GDM1 (cell line): ENCODE measurements around the gene SLC7A9.
"Not testable (repeated sequence)": the region's sequence is repeated elsewhere in the genome, so short reads cannot be mapped to it uniquely, and the experiment has no call there.

Experiments
- DNase-seq: peaks from one replicate; lab custom pipeline; 2025; lab: John Stamatoyannopoulos, UW

The SLC7A9 gene

DNA sequence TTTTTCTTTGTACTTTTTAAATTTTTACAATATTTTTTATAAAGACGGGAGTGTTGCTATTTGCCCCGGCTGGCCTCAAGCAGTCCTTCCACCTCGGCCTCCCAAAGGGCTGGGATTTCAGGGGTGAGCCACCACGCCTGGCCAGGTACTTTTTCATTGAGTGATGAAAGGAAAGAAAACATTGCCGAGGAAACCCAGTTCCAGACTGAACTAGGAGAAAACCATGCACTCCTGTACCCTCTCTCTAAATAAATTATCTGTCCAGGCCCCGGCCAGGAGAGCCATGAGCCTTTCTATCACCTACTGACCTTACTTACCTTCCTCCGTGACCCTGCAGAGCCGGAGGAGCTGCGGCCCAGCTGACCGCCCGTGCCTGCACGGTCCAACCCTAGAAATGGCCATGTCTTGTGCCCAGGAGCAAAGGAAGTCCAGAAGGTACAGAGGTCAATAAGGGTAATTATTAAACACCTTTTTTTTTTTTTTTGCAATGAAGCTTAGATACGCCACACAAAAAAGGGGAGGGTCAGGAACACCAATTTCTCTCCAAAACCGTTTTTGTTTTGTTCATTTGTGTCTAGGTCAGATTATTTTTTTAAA is at the start of gene SLC7A9:
Gene SLC7A9, minus strand, starts transcription at position 399 of the 597 bp plus-strand sequence. CDS start 1,233 bp downstream, outside the sequence.
- DNase-seq: no peak

DNA sequence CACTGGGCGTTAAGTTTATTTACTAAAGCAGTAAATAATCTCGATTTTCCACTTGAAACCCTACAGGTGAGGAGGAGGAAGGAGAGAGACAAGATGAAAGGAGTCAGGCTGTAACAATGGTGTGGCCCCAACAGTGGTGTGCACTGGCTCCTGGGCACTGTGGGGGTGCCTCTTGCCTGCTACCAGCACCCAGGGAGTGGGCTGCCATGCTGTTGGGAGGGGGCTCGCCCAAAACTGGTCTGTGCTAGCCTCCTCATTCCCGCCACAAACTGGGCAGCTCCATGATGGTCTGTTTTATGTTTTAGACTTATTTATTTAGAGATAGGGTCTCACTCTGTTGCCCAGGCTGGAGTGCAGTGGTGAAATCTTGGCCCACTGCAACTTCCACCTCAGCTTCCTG is 49.8 kb upstream of the SLC7A9 start:
- DNase-seq: no peak

DNA sequence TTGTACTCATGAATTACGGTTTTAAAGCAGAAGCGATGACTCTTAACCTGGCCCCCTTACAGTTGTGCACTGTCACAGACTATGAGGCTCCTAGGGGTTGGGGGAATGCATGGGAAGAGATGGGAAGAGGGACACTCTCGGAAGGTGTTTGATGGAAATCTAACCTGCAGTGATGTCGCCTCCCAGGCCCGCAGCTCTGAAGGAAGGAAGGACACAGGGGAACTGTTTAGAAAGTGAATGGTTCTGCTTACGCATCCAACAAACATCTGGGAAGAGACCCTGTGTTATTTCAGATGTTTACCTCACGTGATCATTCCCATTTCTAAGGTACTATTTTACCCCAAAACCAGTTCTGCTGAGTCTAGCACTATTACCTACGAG is 48.0 kb upstream of the SLC7A9 start:
- no peak for DNase-seq

DNA sequence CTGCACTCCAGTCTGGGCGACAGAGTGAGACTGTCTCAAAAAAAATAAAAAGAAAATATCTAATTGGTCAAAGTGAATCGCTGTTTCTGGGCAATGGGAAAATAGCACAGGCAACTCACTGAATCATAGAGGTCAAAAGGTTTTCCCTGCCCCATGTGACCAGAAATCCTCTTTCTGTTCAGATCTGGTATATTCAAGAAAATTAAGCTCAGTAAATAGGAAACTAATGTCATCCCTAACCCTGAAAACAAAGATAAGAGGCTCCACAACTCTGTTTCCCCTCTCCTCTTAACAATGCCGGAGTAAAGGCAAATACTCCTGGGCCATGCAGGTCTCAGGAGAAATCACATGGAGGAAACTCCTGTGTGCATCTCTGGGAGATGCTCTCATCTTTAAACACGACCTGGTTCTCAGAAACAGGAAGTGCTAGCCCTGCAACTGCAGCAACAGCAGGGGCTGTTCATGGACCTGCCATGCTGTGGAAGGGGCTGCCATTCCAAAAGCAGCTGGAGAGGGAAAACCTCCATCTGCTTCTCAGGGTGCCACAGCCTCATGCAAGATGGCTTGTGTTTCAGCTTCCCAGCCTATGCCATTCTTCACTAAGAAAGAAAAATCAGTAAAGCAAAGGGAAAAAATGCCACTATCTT is 47.5 kb upstream of the SLC7A9 start:
- no peak for DNase-seq

DNA sequence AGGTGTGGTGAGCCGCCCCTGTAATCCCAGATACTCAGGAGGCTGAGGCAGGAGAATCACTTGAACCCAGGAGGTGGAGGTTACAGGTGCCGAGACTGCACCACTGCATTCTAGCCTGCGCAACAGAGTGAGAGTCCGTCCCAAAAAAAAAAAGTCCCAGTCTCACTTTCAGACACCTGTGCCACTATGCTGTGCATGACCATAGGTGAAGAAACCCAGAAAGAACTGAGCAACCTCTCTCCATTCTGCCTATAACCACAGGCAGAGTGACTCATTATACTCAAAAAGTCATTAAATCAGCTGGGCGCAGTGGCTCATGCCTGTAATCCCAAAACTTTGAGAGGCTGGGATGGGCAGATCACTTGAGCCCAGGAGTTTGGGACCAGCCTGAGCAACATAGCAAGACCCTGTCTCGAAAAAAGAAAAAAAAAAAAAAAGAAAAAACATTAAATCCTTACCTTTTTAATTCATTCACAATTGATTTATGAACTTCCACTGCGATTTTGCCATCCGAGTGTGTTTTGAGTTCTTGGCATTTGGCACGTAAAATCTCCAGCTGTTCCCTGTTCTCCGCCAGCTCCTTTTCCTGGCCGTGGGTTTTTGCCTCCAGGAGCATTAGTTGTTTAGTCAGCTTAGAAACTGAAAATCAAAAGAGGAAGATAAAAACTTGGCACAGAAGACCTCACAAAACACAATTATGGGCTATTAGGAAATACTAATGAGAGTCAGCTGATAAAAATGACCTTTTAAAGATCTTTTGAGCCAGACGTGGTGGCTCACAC is 45.5 kb upstream of the SLC7A9 start:
- DNase-seq: no peak

DNA sequence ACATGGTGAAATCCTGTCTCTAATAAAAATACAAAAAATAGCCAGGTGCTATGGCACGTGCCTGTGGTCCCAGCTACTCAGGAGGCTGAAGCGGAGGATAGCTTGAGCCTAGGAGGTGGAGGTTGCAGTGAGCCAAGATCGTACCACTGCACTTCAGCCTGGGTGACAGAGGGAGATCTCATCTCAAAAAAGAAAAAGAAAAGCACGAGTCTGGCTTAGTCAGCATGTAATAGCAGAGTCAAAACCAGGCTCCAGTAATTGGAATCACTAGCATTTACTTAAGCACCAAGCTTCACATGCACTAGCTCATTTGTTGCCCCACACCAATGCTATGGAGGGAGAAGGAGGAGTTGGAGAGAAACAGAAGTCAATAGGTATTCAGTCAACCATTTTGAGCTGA is 41.9 kb upstream of the SLC7A9 start:
- DNase-seq: no peak

DNA sequence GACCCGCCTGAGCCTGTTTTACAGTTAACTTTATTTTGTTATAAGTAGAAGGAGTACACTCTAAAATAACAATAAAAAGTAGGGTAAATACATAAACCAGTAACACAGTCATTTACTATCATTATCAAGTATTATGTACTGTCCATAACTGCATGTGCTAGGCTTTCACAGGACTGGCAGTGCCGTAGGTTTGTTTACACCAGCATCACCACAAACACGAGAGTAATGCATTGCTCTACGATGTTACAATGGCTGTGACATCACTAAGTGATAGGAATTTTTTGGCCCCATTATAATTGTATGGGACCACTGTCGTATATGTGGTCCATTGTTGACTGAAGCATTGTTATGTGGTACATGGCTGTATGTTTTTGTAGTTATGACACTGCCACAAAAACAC is 41.3 kb upstream of the SLC7A9 start:
- DNase-seq: no peak

DNA sequence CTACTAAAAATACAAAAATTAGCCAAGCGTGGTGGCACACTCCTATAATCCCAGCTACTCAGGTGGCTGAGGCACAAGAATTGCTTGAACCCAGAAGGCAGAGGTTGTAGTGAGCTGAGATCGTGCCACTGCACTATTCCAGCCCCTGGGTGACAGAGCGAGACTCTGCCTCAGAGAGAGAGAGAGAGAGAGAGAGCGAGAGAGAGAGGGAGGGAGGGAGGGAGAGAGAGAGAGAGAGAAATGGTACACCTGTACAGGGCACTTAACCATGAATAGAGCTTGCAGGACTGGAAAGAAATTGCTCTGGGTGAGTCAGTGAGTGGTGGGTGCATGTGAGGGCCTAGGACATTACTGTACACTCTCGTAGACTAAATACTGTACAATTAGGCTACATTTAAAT is 40.5 kb upstream of the SLC7A9 start:
- no peak for DNase-seq

DNA sequence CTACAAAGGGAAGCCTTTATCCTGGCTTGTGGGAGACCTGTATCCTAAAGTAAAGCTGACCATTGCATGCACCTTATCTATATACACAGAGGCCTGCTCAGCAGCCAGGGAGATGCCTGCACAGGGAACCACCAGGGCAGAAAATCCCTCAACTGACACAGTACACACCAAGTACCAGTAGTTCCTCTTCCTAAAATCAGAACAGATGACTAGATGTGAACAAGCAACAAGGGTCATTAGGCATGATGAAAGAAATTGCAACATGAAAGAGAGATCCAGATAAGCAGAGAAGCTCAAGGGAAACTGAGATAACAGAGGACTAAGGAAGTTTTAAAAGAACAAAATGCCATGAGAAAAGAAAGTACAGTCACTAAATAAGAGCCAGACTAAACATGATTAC is 39.7 kb upstream of the SLC7A9 start:
- no peak for DNase-seq

DNA sequence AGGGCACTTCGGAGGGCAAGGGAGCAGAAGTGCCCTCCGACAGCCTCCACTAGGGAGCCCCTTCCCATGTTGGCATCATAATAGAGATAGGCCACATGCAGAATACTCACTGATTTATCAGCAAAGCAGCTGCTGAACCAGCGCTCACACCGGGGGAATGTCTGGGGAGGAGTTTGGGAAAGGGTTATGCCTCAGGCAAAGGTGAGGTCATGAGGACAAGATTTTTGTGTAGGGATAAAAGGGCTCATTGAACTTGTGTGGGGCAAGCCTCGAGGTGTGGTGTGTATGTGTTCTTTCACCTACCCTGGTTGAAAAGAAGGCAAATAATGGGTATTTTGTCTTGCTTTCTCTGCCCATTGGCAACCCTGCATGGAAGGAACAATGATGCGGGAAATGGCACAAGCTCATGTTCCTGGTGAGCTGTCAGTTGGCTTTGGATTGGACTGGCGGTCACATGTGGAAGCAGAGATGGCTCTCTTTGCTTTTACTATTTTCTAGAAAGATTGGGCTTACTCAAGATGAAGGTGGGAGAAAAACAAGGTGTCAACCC is 39.1 kb upstream of the SLC7A9 start:
- DNase-seq: no peak

DNA sequence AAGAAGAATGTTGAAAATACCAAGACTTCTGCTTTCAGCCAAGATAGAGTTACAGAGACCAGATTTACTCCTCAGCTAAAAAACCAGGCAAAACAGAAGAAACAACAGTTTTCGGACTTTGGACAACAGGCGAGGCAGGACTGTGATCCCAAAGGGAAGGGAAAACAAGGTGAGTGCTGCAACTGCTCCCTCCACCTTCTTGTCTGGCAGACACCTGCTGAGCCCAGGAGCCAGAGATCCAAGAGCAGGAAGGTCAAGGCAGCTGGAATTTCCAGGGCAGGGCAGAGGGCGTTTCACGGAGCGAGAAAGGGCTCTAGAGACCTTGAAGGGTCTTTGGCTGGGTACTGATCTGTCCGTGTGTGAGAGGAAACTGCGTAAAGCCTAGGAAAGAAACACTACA is 32.9 kb upstream of the SLC7A9 start:
- DNase-seq: no peak

DNA sequence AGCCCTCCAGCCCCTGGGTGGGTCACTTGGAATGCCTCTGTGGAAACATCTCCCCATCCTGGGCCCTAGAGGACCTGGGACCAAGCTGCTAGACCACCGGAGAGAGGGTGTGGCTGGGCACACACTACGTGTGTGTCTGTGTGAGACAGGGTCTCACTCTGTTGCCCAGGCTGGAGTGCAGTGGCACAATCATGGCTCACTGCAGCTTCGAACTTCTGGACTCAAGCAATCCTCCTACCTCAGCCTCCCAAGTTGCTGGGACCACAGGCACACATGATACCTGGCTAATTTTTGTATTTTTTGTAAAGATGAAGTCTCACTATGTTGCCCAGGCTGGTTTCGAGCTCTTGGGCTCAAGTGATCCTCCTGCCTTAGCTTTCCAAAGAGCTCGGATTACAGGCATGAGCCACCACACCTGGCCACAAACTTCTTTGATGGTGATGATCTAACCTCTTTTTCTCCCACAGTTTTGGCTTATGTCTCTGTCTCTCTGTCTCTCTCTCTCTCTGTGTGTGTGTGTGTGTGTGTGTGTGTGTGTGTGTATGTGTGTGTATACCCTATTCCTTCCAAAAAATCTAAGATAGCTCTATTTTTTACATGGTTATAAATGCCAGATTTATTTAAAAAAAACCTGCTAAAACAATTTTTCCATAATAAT is 32.1 kb upstream of the SLC7A9 start:
- DNase-seq: no peak

DNA sequence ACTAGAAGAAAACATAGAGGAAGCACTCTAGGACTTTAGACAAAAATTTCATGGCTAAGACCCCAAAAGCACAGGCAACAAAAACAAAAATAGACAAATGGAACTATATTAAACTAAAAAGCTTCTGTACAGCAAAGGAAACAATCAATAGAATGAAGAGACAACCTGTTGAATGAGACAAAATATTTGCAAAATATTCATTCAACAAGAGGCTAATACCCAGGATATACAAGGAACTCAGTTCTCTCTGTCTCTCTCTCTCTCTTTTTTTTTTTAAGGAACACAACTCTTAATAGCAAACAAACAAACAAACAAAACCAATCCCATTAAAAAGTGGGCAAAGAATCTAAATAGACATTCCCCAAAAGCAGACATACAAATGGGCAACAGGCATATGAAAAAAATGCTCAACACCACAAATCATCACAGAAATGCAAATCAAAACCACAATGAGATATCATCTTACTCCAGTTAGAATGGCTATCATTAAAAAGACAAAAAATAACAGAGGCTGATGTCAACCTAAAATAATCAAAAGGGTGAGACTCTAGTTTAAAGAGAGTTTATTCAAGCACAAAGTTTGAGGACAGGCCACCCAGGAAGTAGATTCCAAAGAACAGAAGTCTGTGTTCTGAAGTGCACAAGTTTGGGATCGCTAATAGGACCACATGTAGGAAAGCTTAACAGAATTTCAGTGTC is 27.1 kb upstream of the SLC7A9 start:
- DNase-seq: no peak

DNA sequence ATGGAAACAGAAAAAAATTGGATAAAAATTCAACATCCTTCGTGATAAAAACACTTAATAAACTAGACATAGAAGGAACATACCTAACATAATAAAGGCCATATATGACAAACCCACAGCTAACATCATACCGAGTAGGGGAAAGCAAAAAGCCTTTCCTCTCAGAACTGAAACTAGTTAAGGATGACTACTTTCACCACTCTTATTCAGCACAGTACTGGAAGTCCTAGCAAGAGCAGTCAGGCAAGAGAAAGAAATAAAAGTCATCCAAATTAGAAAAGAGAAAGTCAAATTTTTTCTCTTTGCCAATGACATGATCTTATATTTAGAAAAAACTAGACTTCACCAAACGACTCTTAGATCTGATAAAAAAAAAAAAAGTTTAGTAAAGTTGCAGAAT is 25.8 kb upstream of the SLC7A9 start:
- no peak for DNase-seq

DNA sequence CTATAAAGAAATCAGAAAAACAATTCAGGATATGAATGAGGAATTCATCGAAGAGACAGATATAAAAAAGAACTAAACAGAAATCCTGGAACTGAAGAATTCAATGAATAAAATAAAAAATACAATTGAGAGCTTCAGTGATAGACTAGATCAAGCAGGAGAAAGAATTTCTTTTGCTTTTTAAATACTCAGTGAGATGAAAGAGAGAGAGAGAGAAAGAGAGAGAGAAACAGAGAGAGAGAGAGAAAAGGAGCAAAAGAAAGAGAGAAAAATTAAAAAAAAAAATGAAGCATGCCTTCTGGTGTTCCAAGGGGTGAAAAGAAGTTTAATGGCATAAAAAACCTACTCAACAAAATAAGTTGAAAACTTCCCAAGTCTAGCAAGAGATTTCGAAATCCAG is 22.0 kb upstream of the SLC7A9 start:
- DNase-seq: no peak

DNA sequence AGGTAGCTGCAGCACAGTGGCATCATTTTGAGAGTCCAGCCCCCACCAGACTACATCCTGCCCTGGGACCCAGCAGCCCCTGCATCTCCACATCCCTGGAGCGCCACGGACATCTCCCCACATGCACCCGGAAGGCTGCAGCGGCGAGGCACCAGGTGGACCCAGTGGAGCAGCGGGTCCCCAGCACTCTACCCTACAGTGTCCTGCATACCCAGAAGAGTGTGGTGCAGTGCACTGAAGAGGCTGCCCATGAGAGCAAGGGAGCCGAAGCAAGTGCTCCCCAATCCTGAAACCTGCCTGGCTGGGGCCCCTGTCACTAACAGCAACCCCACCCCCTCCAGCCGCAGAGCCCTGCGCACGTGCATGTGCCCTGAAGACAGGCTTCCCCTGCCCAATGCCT is 21.3 kb upstream of the SLC7A9 start:
- no peak for DNase-seq

DNA sequence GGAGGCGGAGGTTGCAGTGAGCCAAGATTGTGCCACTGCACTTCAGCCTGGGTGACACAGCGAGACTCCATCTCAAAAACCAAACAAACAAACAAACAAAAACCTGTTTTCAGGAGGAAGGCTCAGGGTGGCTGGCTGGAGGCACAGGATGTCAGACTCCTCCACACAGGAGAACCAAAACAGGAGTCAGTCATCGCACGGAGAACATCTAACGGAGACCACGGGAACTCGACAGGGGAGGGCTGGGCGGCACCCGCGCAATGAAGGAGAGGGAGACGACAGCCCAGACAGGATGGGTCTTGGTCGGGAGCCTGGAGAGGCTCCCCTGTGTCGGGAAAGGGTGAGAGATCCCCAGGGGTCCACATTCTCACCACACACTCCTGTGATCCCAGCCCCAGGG is 20.8 kb upstream of the SLC7A9 start:
- DNase-seq: no peak

DNA sequence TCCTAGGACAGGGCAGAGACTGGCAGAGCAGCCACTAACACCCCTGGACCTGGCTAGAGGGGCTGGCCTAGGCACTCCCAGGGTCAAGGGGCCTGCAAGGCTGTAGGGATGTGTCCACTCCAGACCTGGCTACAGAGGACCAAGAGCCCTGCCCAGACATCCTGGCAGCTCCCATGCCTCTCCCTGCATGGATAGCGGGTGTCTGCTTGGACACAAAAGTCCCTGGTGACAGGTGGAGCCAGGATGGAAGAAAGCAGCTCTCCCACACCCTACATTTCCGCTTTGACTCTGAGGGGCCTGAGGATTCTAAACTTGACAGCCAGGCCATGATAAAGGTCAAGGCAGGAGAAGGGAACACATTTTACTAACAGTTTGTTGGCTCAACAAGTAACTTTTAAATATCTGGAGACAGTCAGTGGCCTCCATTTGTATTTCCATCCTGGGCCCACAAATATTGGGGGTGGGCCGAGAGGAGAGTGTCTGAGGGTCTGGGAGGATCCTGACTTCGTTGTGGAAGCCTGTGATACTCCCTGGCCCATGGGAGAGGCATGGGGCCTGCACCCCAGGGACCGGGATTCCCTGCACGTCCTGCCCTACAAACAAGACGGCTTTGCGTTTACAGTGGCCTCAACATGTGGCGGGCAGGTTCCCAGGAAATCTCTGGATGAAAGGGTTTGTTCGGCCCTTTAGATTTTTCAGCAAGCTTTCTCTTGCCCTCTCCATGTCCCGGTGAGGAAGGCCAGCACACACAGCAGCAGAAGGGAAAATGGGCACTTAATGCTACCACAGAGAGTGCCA is 19.8 kb upstream of the SLC7A9 start:
- DNase-seq: no peak

DNA sequence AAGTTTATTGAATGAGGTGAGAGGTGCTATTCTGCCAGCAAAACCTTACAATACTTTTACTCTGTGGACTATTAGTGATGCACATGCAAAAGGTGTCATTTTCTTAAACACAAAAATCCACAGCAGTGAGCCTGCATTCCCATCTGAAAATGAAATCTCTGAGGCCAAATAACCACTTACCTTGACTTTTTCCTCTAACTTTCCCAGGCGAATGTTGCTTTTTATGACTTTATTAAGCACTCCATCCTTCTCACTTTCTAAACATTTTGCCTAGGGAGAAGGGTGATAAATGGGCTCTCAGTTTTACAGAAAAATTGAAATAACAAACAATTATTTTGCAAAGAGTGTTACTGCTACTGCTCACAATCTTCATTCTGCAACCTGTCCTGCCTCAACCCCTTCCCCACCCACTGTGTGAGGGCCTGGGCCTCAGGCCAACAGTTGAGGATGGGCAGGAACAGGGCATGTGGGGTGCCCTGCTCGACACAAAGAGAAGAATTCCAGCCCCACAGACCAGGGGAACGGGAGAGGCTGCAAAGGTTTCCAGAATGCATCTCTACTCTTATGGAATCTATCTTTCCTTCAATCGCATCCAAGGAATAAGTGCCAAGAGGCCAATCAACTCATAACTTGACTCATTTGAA is 18.1 kb upstream of the SLC7A9 start:
- no peak for DNase-seq

DNA sequence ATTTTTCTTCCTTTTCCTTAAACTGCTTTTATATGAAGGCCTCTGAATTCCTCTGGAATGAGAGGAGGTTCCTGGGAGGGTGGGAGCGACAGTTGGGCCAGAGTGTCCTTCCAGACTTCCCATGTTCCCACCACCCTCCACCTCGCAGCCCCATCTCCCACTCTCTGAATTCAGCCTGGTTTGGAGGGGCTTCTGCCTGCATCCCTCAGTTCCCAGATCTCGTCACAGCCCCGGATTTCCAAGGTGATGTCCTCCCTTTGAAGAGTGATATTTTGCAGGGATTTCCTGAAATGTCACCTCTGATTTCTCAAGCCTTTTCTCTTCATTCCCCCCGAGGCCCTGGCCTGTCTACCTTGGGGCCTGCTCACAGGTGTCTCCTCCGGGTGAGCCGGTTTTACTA is 16.7 kb upstream of the SLC7A9 start:
- no peak for DNase-seq

DNA sequence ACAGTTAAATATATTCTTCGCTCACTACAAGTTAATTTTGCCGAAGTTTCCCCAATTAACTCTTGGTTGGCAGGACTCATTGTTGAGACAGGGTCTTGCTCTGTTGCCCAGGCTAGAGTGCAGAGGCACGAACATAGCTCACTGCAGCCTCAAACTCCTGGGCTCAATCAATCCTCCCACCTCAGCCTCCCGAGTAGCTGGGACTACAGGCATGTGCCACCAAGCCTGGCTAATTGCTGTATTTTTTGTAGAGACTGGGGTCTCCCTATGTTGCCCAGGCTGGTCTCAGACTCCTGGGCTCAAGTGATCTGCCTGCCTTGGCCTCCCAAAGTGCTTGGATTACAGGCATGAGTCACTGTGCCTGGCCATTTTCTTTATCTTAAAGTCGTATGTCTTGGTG is 15.7 kb upstream of the SLC7A9 start:
- DNase-seq: not testable (repeated sequence)
